Stimulated activated naive B cell treated with anti-CD40 and anti-IgM and Interleukin-4, amounts not matched to agents 10 μg/mL and 1 μg/mL and 100 μg/mL, for 72 hours (primary cell): ENCODE data around the gene AFG1L.
"Not testable (repeated sequence)": the region's sequence is repeated elsewhere in the genome, so short reads cannot be mapped to it uniquely, and the experiment has no call there.

Experiments used
- ATAC-seq, 2 donors: fragments of 150-1000 bp; cut with Tn5 transposase; replicated peaks; 2 replicates each; pipeline ENCODE4 v1.10.0; 2021; ENCODE audit warnings: moderate library complexity in 1 of 2
- DNase-seq: peaks from one replicate; pipeline ENCODE4 v3.0.0; 2021
- H3K27ac Mint-ChIP-seq: one replicate; pipeline ENCODE4 v1.8.0; 2022; ENCODE audit warnings: mild to moderate bottlenecking, mixed read lengths
- H3K27me3 Mint-ChIP-seq, 2 donors: one replicate each; pipeline ENCODE4 v1.8.0; 2022; ENCODE audit warnings: mixed read lengths in 2 of 2
- H3K36me3 Mint-ChIP-seq, 2 donors: one replicate each; pipeline ENCODE4 v1.8.0; 2022; ENCODE audit warnings: mixed read lengths in 2 of 2, mild to moderate bottlenecking in 1 of 2
- H3K4me1 Mint-ChIP-seq, 2 donors: one replicate each; pipeline ENCODE4 v1.8.0; 2022; ENCODE audit warnings: mixed read lengths in 2 of 2, mild to moderate bottlenecking in 1 of 2
- H3K4me3 Mint-ChIP-seq, 2 donors: one replicate each; pipeline ENCODE4 v1.8.0; 2022; ENCODE audit warnings: mild to moderate bottlenecking in 2 of 2, mixed read lengths in 2 of 2, moderate library complexity in 1 of 2
- H3K9me3 Mint-ChIP-seq, 2 donors: one replicate each; pipeline ENCODE4 v1.8.0; 2022; ENCODE audit warnings: mixed read lengths in 2 of 2, mild to moderate bottlenecking in 1 of 2

Gene AFG1L

DNA sequence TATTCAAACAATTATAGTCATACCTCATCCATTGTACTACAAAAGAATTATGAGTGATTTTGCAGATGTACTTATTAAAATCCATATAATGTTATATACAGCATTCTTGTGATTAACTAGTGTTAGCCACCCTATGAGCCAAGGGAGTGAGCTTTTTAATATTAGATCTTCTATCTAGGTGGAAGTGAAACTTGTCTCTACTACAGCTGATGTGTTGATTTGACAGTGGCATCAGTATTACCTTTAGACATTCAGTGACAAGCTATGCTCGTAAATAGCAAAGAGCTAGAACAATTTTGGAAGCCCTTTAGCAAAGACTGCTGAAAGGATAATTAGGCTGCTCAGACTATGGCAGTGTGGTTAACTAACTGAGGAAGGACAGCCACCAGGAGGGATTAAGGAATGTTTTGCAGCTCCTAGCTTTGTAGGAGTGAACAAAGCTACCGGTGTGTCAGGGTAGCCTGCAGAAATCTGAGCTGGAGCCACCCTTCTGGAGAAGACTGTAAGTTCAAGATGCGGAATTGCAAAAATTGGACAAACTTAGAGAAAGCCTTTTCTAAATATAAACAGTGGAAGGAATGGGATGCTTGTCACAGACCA is 73.7 kb downstream of the AFG1L start:
- no peak overlapping the region for H3K4me3 Mint-ChIP-seq
- no peak overlapping the region for H3K27ac Mint-ChIP-seq
- DNase-seq: no peak
- no peaks in the 10 kb centered on the region for H3K9me3 Mint-ChIP-seq
- H3K4me1 Mint-ChIP-seq: peaks cover 0 to 5% of the 10 kb centered on the region in 2 donors
- peak; percentile 76 to 78 for ATAC-seq
- H3K36me3 Mint-ChIP-seq: peaks cover 5 to 10% of the 10 kb centered on the region in 2 donors
- no peaks in the 10 kb centered on the region for H3K27me3 Mint-ChIP-seq

DNA sequence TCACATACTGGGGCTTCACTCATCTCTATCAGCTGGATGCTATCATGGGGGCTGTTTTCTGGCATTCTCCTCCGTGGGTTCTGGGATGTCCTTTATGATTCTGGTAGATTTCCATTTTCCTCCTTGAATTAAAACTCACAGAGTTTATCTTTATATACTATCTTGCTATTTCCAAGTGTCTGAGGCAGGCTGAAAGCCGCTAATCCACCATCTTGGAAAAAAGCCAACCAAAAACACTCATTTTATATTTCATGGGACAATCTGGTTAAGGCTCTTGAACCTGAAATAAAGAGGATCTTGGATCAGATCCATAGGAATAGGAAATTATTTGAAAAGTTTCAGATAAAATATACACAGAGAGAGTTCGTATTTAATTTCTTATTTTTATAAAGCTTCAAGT is 86.0 kb downstream of the AFG1L start:
- H3K27me3 Mint-ChIP-seq: no peaks in the 10 kb centered on the region
- H3K36me3 Mint-ChIP-seq: peaks cover 24 to 32% of the 10 kb centered on the region in 2 donors
- no peak overlapping the region for H3K27ac Mint-ChIP-seq
- no peaks in the 10 kb centered on the region for H3K4me1 Mint-ChIP-seq
- peaks cover 0 to 1% of the 10 kb centered on the region in 2 donors for H3K9me3 Mint-ChIP-seq
- DNase-seq: no peak
- no peak overlapping the region for H3K4me3 Mint-ChIP-seq
- no peak for ATAC-seq

DNA sequence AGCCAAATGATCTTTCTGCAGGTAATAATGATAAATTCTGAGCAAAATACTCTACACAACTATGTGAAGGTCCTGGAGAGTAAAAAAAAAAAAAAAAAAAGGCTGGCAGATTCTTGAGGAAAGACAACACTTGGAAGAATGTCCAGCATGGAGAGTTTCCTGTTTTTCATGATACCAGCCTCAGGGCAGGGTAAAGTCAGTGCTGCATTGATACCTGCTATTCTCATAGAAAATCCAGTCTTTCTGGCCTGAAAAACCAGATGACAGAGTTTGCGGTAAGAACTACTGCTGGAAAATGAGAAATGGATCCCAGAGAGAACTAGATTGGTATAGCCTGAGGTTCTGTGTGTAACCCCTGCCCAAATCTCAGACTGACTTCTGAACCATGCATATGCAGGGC is 89.1 kb downstream of the AFG1L start:
- H3K27ac Mint-ChIP-seq: no peak overlapping the region
- no peaks in the 10 kb centered on the region for H3K9me3 Mint-ChIP-seq
- no peaks in the 10 kb centered on the region for H3K27me3 Mint-ChIP-seq
- H3K36me3 Mint-ChIP-seq: peaks cover 12 to 19% of the 10 kb centered on the region in 2 donors
- DNase-seq (no peak), ATAC-seq (no peak)
- no peak overlapping the region for H3K4me3 Mint-ChIP-seq
- no peaks in the 10 kb centered on the region for H3K4me1 Mint-ChIP-seq

DNA sequence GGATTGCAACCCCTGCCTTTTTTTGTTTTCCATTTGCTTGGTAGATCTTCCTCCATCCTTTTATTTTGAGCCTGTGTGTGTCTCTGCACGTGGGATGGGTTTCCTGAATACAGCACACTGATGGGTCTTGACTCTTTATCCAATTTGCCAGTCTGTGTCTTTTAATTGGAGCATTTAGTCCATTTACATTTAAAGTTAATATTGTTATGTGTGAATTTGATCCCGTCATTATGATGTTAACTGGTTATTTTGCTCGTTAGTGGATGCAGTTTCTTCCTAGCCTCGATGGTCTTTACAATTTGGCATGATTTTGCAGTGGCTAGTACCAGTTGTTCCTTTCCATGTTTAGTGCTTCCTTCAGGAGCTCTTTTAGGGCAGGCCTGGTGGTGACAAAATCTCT is 94.3 kb downstream of the AFG1L start:
- peaks cover 10 to 17% of the 10 kb centered on the region in 2 donors for H3K36me3 Mint-ChIP-seq
- H3K27ac Mint-ChIP-seq, DNase-seq, H3K4me1 Mint-ChIP-seq, H3K4me3 Mint-ChIP-seq, H3K27me3 Mint-ChIP-seq, H3K9me3 Mint-ChIP-seq, ATAC-seq: not testable (repeated sequence)

DNA sequence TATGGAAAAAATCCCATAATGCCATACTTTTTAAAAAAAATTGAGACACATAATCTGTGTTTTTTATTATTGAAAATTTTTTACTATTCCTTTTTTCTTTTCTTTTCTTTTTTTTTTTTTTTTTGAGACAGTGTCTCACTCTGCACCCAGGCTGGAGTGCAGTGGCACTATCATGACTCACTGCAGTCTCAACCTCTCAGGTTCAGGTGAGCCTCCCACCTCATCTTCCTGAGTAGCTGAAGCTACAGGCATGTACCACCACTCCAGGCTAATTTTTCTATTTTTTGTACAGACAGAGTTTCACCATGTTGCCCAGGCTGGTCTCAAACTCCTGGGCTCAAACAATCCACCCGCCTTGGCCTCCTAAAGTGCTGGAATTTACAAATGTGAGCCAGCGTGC is 100.4 kb downstream of the AFG1L start:
- no peak overlapping the region for H3K27ac Mint-ChIP-seq
- peaks cover 7 to 12% of the 10 kb centered on the region in 2 donors for H3K36me3 Mint-ChIP-seq
- H3K4me3 Mint-ChIP-seq: no peak overlapping the region
- ATAC-seq: no peak
- H3K9me3 Mint-ChIP-seq: peaks cover 0 to 3% of the 10 kb centered on the region in 2 donors
- no peak for DNase-seq
- no peaks in the 10 kb centered on the region for H3K27me3 Mint-ChIP-seq
- H3K4me1 Mint-ChIP-seq: no peaks in the 10 kb centered on the region

DNA sequence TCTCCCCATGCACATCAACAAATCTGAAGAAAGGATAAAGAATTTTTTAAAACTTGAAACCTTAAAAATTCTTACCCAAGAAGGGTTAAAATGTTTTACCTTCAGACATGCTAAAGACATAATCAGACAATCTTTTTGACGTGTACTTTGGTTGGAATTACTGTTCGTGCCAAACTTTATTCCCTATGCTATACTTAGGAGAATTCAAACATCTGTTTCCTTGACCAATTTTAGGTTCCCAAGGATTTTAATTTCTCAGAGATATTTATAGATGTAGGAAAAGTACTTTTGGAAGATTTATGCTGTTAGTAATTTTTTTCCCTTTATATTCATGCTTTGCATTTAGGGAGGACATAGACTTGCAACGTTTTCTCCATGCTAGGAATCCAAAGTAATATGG is 108.4 kb downstream of the AFG1L start:
- H3K27ac Mint-ChIP-seq: no peak overlapping the region
- peaks cover 11 to 20% of the 10 kb centered on the region in 2 donors for H3K36me3 Mint-ChIP-seq
- H3K4me3 Mint-ChIP-seq: no peak overlapping the region
- no peaks in the 10 kb centered on the region for H3K4me1 Mint-ChIP-seq
- no peaks in the 10 kb centered on the region for H3K27me3 Mint-ChIP-seq
- ATAC-seq (no peak), DNase-seq (no peak)
- H3K9me3 Mint-ChIP-seq: peaks cover 0 to 4% of the 10 kb centered on the region in 2 donors

DNA sequence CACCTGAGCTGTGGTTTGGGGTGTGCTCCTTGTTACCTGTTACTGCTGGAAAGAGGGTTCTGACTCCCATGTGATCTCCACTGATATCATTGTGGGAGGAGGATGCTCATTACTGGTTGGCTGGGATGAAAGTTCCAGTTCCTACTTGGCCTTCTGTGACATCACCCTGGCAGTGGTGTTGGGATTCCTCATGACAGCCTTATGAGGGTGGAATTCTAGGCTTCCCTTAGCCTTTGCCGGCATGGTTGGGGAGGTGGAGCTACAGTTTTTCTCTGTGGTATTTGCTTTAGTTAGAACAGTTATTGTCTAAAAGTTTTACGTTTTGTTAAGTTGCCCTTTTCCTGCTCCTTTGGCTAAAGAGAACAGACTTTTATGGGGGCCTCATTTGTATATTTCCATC is 112.1 kb downstream of the AFG1L start:
- Mint-ChIP-seq H3K27ac (no peak overlapping the region), H3K4me1 (no peaks in the 10 kb centered on the region), H3K9me3 (peaks cover 1 to 6% of the 10 kb centered on the region in 2 donors), H3K36me3 (peaks cover 24 to 36% of the 10 kb centered on the region in 2 donors), H3K4me3 (no peak overlapping the region), H3K27me3 (no peaks in the 10 kb centered on the region)
- no peak for DNase-seq
- ATAC-seq: no peak

DNA sequence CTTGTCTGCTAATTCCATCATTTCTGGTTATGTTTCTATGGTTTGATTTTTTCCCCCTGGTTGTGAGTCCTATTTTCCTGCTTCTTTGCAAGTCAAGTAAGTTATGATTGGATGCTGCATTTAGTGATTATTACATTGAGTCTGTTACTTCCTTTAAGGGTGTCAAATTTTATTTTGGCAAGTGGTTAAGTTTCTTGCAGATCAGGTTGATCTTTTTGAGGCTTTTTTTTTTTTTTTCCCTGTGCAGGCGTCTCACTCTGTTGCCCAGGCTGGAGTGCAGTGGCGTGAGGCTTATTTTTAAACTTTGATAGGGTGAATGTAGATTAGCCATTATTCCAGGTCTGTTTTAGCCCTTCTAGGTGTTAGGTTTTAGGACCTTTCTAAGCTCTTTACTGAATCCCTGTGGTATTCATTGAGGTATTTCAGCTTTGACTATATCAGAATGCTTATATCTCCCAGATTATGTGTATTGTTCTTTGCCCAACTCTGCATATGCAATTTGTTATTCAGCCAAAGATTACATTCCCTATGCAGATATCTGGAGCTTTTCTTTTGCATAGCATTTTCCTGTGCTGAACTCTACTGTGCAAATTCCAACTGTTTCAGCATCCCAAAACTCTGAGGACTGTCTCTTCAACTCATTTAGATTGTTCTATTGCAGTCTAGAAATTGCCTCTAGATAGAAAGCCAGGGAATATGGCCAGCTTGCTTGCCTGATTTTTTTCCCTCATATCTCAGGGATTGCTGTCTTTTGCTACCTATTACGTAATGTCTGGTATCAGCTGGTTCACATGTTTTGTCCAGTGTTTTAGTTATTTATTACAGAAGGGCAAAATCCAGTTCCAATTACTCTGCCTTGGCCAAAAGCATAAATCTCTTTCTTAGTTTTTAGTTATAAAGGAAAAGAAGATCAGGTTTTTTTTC is 113.3 kb downstream of the AFG1L start:
- Mint-ChIP-seq H3K9me3 (peaks cover 7 to 10% of the 10 kb centered on the region in 2 donors), H3K27ac (no peak overlapping the region), H3K4me1 (no peaks in the 10 kb centered on the region), H3K27me3 (no peaks in the 10 kb centered on the region), H3K4me3 (no peak overlapping the region), H3K36me3 (peaks cover 30 to 46% of the 10 kb centered on the region in 2 donors)
- DNase-seq (no peak), ATAC-seq (no peak)

DNA sequence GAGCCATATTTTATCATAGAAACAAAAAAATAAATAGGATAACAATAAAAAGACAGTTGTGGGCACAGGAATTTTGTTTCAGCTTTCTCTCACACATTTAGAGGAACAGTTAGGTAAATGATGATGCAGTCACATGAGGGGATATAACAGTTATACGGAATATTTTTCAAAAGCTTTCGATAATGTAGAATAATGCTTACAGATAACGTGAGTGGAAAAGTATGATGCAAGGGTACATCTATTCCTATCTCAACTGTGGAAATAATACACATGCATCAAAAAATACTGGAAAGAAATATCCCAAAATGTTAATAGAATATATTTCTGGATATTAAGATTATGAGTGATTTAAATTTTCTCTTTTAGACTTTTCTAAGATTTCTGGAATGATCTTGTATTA is 114.0 kb downstream of the AFG1L start:
- H3K36me3 Mint-ChIP-seq: peaks cover 31 to 52% of the 10 kb centered on the region in 2 donors
- no peaks in the 10 kb centered on the region for H3K4me1 Mint-ChIP-seq
- ATAC-seq: no peak
- no peak for DNase-seq
- H3K9me3 Mint-ChIP-seq: peaks cover 12 to 16% of the 10 kb centered on the region in 2 donors
- no peak overlapping the region for H3K27ac Mint-ChIP-seq
- no peak overlapping the region for H3K4me3 Mint-ChIP-seq
- no peaks in the 10 kb centered on the region for H3K27me3 Mint-ChIP-seq

DNA sequence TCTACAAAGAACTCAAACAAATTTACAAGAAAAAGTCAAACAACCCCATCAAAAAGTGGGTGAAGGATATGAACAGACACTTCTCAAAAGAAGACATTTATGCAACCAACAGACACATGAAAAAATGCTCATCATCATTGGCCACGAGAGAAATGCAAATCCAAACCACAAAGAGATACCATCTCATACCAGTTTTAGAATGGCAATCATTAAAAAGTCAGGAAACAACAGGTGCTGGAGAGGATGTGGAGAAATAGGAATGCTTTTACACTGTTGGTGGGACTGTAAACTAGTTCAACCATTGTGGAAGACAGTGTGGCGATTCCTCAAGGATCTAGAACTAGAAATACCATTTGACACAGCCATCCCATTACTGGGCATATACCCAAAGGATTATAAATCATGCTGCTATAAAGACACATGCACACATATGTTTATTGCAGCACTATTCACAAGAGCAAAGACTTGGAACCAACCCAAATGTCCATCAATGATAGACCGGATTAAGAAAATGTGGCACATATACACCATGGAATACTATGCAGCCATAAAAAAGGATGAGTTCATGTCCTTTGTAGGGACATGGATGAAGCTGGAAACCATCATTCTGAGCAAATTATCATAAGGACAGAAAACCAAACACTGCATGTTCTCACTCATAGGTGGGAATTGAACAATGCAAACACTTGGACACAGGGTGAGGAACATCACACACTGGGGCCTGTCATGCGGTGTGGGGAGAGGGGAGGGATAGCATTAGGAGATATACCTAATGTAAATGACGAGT is 121.4 kb downstream of the AFG1L start:
- ATAC-seq, H3K27me3 Mint-ChIP-seq, H3K4me1 Mint-ChIP-seq, DNase-seq, H3K27ac Mint-ChIP-seq, H3K4me3 Mint-ChIP-seq: not testable (repeated sequence)
- H3K36me3 Mint-ChIP-seq: peaks cover 14 to 29% of the 10 kb centered on the region in 2 donors
- peaks cover 18 to 22% of the 10 kb centered on the region in 2 donors for H3K9me3 Mint-ChIP-seq

DNA sequence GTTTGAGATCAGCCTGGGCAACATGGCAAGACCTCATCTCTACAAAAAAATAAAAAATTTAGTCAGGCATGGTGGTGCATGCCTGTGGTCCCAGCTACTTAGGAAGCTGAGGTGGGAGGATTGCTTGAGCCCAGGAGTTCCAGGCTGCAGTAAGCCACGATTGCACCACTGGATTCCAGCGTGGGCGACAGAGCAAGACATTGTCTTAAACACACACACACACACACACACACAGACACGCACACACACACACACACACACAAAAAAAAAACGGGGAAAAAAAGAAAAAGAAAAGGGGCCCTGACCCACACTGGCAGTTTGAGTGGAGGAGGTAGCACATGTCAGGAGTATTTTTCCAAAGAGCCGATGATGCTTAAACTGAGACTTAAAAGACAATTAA is 122.2 kb downstream of the AFG1L start:
- peaks cover 15 to 20% of the 10 kb centered on the region in 2 donors for H3K9me3 Mint-ChIP-seq
- no peak overlapping the region for H3K4me3 Mint-ChIP-seq
- peaks cover 8 to 22% of the 10 kb centered on the region in 2 donors for H3K36me3 Mint-ChIP-seq
- no peak overlapping the region for H3K27ac Mint-ChIP-seq
- H3K27me3 Mint-ChIP-seq: no peaks in the 10 kb centered on the region
- DNase-seq: no peak
- H3K4me1 Mint-ChIP-seq: no peaks in the 10 kb centered on the region
- no peak for ATAC-seq

DNA sequence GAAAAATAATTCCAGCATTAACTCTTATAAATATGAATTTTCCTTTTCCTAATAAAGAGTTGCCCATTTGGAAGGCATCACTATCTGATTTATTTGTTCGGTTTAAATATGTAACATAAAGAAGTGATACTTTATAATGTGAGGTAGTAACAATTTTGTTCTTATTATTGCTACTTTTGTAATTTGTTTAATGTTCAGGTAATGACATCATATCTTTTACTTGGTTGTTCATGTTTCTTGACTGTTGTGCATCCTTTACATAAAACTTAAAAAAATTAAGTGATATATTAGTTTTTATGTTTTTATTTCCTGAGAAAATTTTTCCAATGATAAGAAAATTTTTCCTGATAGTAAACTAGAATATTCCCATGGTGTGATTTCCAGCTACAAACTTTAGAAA is 124.6 kb downstream of the AFG1L start:
- ATAC-seq (no peak), DNase-seq (no peak)
- Mint-ChIP-seq H3K27me3 (no peaks in the 10 kb centered on the region), H3K4me3 (no peak overlapping the region), H3K36me3 (peaks cover 2 to 3% of the 10 kb centered on the region in 2 donors), H3K9me3 (peaks cover 0 to 9% of the 10 kb centered on the region in 2 donors), H3K4me1 (no peaks in the 10 kb centered on the region), H3K27ac (no peak overlapping the region)

DNA sequence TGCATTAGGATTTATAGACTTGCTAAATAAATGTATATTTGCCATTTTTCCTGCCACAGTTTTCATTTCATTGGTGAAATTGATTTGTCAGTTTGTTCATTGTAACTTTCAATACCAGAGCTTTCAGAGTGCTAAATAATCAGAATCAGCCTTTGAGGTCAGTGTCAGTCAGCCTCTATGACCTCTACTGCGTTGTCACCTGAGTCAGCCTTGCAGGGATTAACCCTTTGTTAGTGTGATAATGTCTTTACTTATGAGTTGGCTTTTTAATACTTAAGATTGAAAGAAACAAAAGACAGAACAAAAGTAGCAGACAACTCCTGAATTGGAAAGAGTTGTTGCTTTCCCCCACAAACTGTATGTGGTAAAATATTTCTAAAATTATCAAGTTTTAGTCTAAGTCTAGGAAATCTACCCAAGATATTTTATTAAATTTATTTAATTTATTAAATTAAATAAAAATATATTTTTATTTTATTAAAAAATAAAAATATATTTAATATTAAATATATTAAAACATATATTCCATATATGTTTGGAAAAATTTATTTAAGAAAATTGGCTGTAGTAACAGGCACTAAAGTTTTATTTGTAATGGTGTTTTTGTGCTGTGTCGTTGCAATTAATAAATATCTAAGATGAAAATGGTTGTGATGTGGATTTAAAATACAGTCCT is 125.2 kb downstream of the AFG1L start:
- peaks cover 0 to 5% of the 10 kb centered on the region in 2 donors for H3K9me3 Mint-ChIP-seq
- H3K36me3 Mint-ChIP-seq: peaks cover 0 to 2% of the 10 kb centered on the region in 2 donors

DNA sequence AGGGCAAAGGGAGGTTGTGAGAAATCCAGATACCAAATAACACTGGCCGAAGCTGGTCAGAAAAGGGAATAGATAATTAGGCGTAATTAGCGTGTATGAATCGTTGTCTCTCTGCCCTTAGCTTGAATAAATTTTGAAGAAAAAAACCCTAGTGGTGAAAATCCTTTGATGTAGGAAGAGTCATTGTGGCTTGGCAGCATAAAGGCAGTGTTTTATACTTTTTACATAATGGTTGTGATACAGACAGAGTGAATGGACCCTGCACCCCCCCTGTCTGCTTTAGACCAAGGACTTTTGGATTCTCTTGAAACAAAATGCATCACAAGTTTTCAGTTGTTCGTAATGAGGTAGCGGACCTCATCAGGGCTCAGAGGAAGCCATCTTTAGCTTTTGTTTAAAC is 126.5 kb downstream of the AFG1L start:
- ATAC-seq: no peak
- H3K4me1 Mint-ChIP-seq: no peaks in the 10 kb centered on the region
- no peak for DNase-seq
- H3K27me3 Mint-ChIP-seq: no peaks in the 10 kb centered on the region
- no peaks in the 10 kb centered on the region for H3K9me3 Mint-ChIP-seq
- no peaks in the 10 kb centered on the region for H3K36me3 Mint-ChIP-seq
- no peak overlapping the region for H3K4me3 Mint-ChIP-seq
- H3K27ac Mint-ChIP-seq: no peak overlapping the region

More for the DNA sequence above, 125.2 kb downstream of the AFG1L start:
- H3K4me1 Mint-ChIP-seq: no peaks in the 10 kb centered on the region
- ATAC-seq (no peak), DNase-seq (no peak)
- no peak overlapping the region for H3K4me3 Mint-ChIP-seq
- no peak overlapping the region for H3K27ac Mint-ChIP-seq
- no peaks in the 10 kb centered on the region for H3K27me3 Mint-ChIP-seq
